Measurements from ENCODE around the gene RUVBL2.

RUVBL2 gene

GRCh38 chr19:48993175-48994034, at the start of gene RUVBL2, which contains the start of gene GYS1:
RUVBL2 (plus strand) TSS chr19:48993887; CDS start chr19:48993912, 25 bp downstream.
GYS1 (minus strand) TSS chr19:48993309; CDS start chr19:48993112, 197 bp downstream.
- peak; percentile 98 to 100 (median 99) for DNase-seq

DNA sequence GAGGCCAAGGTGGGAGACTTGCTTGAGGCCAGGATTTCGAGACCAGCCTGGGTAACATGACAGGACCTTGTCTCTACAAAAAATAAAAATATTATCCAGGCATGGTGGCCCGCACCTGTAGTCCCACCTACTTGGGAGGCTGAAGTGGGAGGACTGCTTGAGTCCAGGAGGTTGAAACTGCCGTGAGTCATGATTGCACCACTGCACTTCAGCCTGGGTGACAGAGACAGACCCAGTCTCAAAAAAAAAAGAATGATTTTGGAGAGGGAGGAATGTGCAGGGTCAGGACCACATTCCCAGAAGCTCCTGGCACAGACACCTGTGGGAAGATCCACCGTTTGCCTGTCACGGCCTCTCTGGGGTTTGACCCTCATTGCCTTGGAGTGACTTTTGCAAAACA, 48.3 kb upstream of the RUVBL2 start:
- no peak for DNase-seq

DNA sequence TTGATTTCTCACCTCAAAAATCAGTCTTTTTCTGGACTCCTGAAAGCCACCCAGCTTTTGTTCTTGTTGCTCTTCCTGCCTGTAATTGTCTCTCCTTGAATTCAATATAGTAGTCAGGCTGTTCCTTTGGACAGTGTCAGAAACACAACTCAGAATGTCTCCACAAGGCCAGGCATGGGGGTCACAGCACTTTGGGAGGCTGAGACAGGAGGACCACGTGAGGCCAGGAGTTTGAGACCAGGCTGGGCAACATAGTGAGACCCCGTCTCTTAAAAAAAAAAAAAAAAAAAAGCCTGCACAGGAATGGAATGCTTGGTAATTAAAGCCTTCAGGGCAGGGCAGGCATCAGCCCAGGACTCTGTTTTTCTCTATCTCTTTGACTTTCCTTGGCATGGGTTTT, 47.9 kb upstream of the RUVBL2 start:
- no peak for DNase-seq

DNA sequence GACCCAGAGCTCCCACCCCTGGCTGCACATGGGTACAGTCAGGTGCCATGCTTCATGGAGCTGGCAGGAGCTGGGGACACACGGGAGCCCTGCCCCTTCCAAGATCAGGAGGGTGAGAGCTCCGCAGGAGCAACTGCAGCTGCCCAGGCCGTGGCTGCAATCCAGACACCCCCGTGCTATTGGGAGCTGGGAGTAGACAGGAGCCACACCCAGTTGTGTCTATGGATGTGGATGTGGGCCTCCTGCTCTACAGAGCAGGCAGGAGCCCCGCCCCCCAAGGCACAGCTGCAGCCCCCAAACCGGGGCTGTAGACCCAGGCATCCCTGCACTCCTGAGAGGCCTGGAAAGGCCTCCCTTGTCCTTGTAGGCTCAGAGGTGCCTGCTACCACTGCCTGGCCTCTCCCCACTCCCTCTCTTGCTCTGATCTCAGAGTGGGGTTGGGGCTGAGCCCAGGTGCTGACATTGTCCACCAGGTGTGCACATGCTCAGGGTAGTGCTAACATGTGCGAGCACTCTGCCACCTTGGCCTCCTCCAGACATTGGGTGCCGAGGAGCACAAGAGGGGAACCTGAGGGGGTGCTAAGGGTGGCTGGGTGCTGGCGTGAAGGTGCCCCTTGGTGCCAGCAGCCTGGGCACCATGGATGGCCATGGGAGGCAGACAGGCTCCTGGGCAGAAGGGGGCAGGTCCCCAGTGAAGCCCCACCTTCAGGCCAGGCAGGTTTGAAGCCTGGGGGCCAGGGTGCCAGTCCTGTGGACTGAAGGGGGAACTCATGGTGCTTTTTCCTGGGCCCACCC, 47.0 kb upstream of the RUVBL2 start:
- no peak for DNase-seq

DNA sequence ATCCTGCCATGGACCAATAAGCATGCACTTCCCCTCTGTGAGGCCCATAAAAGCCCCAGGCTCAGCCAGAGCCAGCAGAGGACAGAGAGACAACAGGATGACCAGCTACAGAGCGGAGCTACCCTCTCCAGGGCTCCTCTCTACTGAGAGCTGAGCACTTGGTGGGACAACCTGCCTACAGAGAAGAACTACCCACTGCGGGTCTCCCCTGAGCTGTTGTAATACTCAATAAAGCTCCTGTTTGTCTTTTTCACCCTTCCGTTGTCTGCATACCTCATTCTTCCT, 46.5 kb upstream of the RUVBL2 start:
- no peak for DNase-seq

GRCh38 chr19:48950159-48950558, 43.5 kb upstream of the RUVBL2 start:
- DNase-seq, result no peak

GRCh38 chr19:48950830-48951519, 42.7 kb upstream of the RUVBL2 start:
- DNase-seq, result no peak

- no peak for DNase-seq
Measured at GRCh38 chr19:48953141-48953540, 40.5 kb upstream of the RUVBL2 start.

DNA sequence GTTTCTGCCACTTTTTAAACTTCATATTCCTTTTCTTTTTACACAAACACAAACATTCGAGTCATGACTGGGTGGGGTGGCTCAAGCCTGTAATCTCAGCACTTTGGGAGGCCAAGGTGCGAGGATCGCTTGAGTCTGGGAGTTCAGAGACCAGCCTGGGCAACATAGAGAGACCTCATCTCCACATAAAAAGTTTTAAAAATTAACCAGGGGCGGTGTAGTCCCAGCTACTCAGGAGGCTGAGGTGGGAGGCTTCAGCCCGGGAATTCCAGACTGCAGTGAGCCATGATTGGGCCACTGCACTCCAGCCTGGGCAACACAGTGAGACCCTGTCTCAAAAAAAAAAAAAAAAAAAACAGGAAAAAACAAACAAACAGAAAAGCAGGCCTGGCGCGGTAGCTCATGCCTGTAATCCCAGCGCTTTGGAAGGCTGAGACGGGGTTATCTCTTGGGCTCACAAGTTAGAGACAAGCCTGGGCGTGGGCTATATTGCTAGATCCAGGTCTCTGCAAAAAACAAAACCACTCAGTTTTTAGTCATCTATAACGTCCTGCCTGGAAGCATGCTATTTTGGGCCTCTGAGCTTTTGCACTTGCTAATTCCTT, 39.6 kb upstream of the RUVBL2 start:
- DNase-seq, result no peak

DNA sequence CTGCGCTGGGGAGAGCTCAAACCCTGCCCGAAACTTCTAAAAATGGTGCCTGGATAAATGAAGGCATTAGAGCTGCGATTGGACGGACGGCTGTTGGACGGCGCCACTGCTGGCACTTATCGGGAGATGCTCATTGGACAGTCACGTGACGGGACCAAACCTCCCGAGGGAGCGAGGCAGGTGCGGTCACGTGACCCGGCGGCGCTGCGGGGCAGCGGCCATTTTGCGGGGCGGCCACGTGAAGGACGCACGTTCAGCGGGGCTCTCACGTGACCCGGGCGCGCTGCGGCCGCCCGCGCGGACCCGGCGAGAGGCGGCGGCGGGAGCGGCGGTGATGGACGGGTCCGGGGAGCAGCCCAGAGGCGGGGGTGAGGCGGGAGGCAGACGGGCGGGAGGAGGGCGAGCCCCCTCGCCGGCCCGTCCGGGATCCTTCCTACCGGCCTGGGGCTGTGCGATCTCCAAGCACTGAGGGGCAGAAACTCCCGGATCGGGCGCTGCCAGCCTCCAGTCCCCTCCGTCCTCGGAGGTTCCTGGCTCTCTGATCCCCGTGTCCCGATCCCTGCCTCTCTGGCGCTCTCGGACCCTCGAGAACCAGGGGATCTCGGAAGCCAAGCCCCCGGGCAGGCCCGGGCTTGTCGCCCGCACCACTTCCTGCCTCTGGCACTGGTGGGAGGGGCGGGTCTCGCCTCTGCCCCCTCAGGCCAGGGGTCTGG, 38.9 kb upstream of the RUVBL2 start, which contains the start of gene BAX:
BAX (plus strand) TSS at position 281 of the 713 bp plus-strand sequence; CDS start at position 335, 54 bp downstream.
- DNase-seq, result peak; percentile 53 to 83 (median 64)

GRCh38 chr19:48955308-48955958, 38.3 kb upstream of the RUVBL2 start:
- DNase-seq, result no peak

GRCh38 chr19:48958006-48958405, 35.7 kb upstream of the RUVBL2 start:
- no peak for DNase-seq

DNA sequence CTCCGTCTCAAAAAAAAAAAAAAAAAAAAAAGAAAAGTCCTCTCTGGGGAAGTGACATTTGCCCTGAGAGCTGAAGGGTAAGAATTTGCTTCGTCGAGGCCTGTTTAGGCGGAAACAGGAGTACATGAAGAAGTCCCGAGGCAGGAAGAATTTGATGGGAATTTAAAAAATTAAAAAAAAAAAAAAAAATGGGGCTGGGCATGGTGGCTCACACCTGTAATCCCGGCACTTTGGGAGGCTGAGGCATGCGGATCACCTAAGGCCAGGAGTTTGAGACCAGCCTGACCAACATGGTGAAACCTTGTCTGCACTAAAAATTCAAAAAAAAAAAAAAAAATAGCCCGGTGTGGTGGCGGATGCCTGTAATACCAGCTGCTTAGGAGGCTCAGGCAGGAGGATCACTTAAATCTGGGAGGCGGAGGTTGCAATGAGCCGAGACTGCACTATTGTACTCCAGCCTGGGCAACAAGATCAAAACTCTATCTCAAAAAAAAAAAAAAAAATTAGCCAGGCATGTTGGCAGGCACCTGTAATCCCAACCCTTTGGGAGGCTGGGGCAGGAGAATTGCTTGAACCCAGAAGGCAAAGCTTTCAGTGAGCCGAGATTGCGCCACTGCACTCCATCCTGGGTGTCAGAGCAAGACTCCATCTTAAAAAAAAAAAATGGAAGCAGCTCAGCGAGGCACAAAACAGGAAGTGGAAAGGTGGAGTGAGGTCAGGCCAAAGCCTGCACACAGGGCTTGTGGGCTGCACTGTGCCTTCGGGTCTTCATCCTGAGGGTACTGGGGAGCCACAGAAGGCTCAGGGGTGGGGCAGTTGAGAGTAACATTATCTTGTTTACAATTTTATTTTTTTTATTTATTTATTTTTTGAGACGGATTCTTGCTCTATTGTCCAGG, 34.1 kb upstream of the RUVBL2 start:
- DNase-seq, result no peak

DNA sequence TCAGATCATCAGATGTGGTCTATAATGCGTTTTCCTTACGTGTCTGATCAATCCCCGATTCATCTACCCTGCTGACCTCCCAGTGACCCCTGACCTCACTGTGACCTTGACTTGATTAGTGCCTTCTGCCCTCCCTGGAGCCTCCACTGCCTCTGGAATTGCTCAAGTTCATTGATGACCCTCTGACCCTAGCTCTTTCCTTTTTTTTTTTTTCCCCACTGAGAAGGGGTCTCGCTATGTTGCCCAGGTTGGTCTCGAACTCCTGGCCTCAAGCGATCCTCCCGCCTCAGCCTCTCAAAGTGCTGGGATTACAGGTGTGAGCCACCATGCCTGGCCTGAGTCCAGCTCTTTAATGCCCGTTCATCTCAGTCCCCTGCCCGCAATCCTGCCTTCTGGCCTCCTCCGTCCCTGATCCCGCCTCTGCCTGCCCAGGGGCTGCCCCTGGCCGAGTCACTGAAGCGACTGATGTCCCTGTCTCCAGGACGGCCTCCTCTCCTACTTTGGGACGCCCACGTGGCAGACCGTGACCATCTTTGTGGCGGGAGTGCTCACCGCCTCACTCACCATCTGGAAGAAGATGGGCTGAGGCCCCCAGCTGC, 32.5 kb upstream of the RUVBL2 start:
- no peak for DNase-seq

DNA sequence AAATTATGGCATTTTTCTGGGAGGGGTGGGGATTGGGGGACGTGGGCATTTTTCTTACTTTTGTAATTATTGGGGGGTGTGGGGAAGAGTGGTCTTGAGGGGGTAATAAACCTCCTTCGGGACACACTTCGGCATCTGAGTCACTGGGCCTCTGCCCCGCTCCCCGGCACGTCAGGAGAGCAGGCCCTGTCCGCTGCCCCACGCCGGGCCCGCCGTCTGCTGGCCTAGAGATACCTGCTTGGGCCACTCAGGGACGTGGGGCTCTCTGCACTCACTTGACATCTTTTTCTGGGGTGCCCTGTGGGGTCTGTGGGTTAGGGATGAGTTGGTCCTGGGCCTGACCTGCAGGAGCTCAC, 32.0 kb upstream of the RUVBL2 start:
- no peak for DNase-seq

DNA sequence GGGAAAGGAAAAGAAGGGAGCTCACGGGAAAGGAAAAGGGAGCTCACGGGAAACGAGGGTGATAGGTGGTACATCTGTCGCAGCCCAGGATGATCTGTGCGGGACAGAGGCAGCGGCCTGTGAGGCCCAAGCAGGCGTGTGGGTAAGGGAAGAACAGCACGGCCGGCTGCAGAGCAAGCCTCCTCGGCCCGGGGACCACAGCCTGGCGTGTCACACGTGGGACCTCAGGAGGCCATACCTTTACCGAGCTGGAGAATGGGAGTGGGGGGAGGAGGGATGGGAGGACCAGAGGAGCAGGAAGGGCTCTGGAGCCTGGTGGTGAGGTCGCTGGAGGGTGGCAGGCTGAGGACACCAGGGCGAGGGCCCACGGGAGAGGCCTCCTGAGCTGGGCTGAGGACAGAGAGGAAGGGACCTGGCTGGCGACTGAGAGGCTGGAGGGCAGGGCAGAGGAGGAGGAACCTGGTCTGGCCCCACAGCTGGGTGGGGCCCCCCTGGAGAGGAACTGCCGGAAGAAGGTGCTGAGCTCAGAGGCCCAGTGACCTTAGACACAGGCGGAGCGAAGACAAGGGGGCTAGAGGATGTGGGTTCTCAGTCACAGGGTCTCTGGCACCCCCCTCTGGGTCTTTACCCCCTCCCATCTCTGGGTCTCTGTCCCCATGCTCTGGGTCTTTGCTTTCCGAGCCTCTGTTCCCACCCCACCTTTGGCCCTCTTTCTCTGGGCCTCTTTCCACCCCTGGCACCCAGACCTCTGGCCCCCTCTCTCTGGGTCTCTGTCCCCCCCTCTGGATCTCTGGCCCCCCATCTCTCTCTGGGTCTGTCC, 31.4 kb upstream of the RUVBL2 start:
- DNase-seq, result peak in 3 of 6 experiments; percentile 17 to 34 (median 19)

DNA sequence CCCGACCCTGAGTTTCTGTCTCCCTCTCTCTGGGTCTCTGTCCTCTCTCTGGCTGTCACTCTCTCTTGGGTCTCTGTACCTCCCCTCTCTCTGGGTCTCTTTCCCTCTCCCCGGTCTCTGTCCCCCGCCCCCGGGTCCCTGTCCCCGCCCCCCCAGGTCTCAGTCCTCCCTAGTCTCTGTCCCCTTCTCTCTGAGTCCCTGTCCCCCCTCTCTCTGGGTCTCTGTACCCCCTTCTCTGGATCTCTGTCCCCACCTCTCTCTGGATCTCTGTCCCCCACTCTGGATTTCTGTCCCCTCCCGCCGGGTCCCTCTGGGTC, 30.9 kb upstream of the RUVBL2 start:
- DNase-seq, result no peak

DNA sequence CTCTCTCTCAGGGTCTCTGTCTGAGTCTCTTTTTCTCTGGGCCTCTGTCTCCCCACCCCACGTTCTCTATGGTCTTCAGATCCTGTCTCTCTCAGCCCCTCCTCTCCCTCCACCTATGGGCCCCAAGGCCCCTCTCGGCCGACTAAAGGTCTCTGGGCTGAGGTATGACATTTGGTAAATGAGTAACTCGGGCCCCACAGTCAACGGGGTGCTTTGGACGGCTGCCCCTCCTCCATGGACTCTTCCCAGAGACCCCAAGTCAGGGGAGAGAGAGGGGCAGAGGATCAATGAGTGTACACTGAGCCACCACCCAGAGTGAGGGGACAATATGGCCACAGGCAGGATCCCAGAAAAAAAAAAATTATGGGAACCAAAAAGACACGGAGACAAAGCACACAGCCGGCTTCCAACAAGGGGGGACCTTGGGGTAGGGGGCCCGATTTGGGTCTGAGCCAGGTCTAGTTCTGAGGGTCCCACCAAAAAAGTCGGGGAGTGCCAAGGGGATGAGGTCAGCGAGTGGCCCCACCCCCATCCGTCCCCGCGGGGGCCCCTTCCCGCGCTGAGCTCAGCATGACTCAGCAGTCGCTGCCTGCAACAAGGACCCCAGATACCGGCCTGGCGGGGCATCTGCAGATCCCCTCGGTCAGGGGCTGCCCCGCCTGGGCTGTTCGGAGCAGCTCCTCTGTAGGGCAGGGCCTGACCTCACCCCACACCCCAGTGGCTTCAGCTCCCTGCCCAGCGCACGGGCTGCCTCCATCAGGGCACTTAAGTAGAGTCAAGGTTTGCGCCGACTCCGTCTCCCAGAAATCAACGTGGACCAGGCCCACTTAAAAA, 30.1 kb upstream of the RUVBL2 start:
- peak in 4 of 6 experiments; percentile 13 to 31 (median 26) for DNase-seq
